K562 treated with DMSO at 1 percent for 48 hours (cell line): ENCODE measurements around the gene AREL1. TPM values are rescaled to one million over a fixed set of nuclear protein-coding genes. Genes with fewer than 3 reads are reported as not detected.

ENCODE experiments used
- total RNA-seq: library from RNA; unstranded; fragments of 300-600 nt; gene quantifications from 2 replicates; pipeline ENCODE4 v1.2.3, GENCODE V29; 2022; ENCODE audit warnings: low replicate concordance; ENCODE audit errors: extremely low read depth

AREL1 gene
- total RNA-seq, result not detected in 2 replicates

GRCh38 chr14:74712499-74713394, at the start of gene AREL1, which contains the start of gene FCF1:
Gene AREL1, minus strand, starts transcription at chr14:74713080. Its CDS starts 27,465 bp downstream, at chr14:74685615.
Gene FCF1, plus strand, starts transcription at chr14:74713144. Its CDS starts 54 bp downstream, at chr14:74713198.

GRCh38 chr14:74611650-74612349, 101.1 kb downstream of the AREL1 start, which contains the start of gene LTBP2:
Gene LTBP2, minus strand, starts transcription at chr14:74612237. Its CDS starts 293 bp downstream, at chr14:74611944.

Other genes with a start within 250 kb of the AREL1 start
- gene NPC2, start 219.8 kb downstream of the AREL1 start, total RNA-seq, result 646 TPM in 1 of 2 replicates, not detected in the other
- gene ISCA2, start 219.3 kb downstream of the AREL1 start, total RNA-seq, result not detected in 2 replicates
- not detected in 2 replicates for gene LTBP2, start 100.8 kb downstream of the AREL1 start, total RNA-seq
- gene FCF1, start 64 bp upstream of the AREL1 start, total RNA-seq, result not detected in 2 replicates
- gene YLPM1, start 50.2 kb upstream of the AREL1 start, total RNA-seq, result not detected in 2 replicates
- gene PROX2, start 163.1 kb upstream of the AREL1 start, total RNA-seq, result not detected in 2 replicates
- not detected in 2 replicates for gene DLST, start 168.8 kb upstream of the AREL1 start, total RNA-seq
- not detected in 2 replicates for gene RPS6KL1, start 210.2 kb upstream of the AREL1 start, total RNA-seq
- not detected in 2 replicates for gene PGF, start 242.5 kb upstream of the AREL1 start, total RNA-seq